Peyer's patch (tissue), 4 donors: ENCODE measurements around the gene LIPC.

Source experiments
- CTCF ChIP-seq, 6 experiments: fragments of 450-650 bp in 4 of 6; fragments of 200-600 bp in 2 of 6; sonication (generic) in 1 of 6; IDR thresholded peaks; one replicate each; pipeline ENCODE4 v1.5.1; 2017 to 2019; ENCODE audit warnings: antibody characterized with exemption in 6 of 6, mild to moderate bottlenecking in 3 of 6, moderate library complexity in 1 of 6
- POLR2A ChIP-seq, 2 donors: fragments of 450-650 bp; IDR thresholded peaks; one replicate each; pipeline ENCODE4 v1.5.1; 2017; ENCODE audit warnings: antibody characterized with exemption in 2 of 2, mild to moderate bottlenecking in 2 of 2, moderate library complexity in 2 of 2

- TF ChIP-seq POLR2A (IDR thresholded peaks at IDR 0.05) (no peak), CTCF (IDR thresholded peaks at IDR 0.05) (no peak)
Observed at GRCh38 chr15:58404722-58405121, 27.1 kb upstream of the LIPC start.
